K562 (cell line): ENCODE results near the gene RBBP5. TPM values are rescaled to one million over a fixed set of nuclear protein-coding genes. Genes with fewer than 3 reads are reported as not detected.
A peak's percentile ranks its signal among the peaks of the same experiment; 100 is the strongest.

Experiments used
- ATAC-seq: fragments of 200-7000 bp; cut with Tn5 transposase; 3 replicates; pipeline ENCODE4 v1.9.1; 2020; ENCODE audit warnings: moderate library complexity
- BruUV-seq: library from RNA; stranded (reverse); fragments of 400-500 nt; replicated peaks from 2 replicates; lab custom pipeline; 2021; lab: Mats Ljungman, UMichigan
- CTCF ChIA-PET: fragments of 300-600 bp; formaldehyde crosslinking; extraction: SDS; loops from one replicate; lab custom pipeline; 2021; ENCODE audit warnings: low intra/inter-chr PET ratio; lab: Yijun Ruan, JAX
- POLR2A ChIA-PET: fragments of 300-600, 350-650 bp; sonication (Branson Sonifier 250); formaldehyde crosslinking; extraction: SDS; loops from one replicate; lab custom pipeline; 2021; ENCODE audit warnings: antibody characterized with exemption, inconsistent platforms; lab: Yijun Ruan, JAX
- DNase-seq, 4 experiments: peaks; one replicate each; pipeline versions ENCODE4 v3.0.0 to v3.0.0-alpha.2; 2011 to 2018; ENCODE audit warnings: low spot score in 3 of 4, mixed read lengths in 3 of 4; ENCODE audit errors: extremely low read depth in 1 of 4
- FAIRE-seq: peaks from 2 replicates; lab custom pipeline; 2011; peaks lifted over from hg19 to GRCh38; lab: Jason Lieb, UNC
- H2AFZ ChIP-seq: 2 replicates; pipeline ENCODE4 v1.6.0; 2011; ENCODE audit warnings: low read depth, low read length, control low read depth, inconsistent platforms
- H3K27ac ChIP-seq: fragments of 200-600 bp; 3 replicates; pipeline ENCODE4 v1.8.0; 2011; ENCODE audit warnings: low read depth, mild to moderate bottlenecking, control low read depth, inconsistent platforms, low read length, moderate library complexity, mixed read lengths; ENCODE audit errors: extremely low read depth
- H3K27me3 ChIP-seq, 2 experiments: fragments of 300-600 bp in 1 of 2; 2 replicates in 1 of 2; 3 replicates in 1 of 2; pipeline versions ENCODE4 v1.6.0 to v1.8.0; 2011; ENCODE audit warnings: inconsistent platforms in 2 of 2, low read length in 2 of 2, mild to moderate bottlenecking in 1 of 2, mixed read lengths in 1 of 2, moderate library complexity in 1 of 2; ENCODE audit not compliant: control insufficient read depth in 2 of 2, insufficient read depth in 2 of 2
- H3K36me3 ChIP-seq: fragments of 300-600 bp; 3 replicates; pipeline ENCODE4 v1.8.0; 2011; ENCODE audit warnings: mild to moderate bottlenecking, low read length, inconsistent platforms; ENCODE audit not compliant: control insufficient read depth, insufficient read depth
- H3K4me1 ChIP-seq, 2 experiments: fragments of 200-600 bp in 1 of 2; replicated peaks in 1 of 2; 2 replicates in 1 of 2; 3 replicates in 1 of 2; pipeline versions ENCODE4 v1.5.1 to v1.8.0; 2011; ENCODE audit warnings: inconsistent platforms in 2 of 2, low read length in 2 of 2, mild to moderate bottlenecking in 1 of 2, mixed read lengths in 1 of 2, moderate library complexity in 1 of 2; ENCODE audit not compliant: control insufficient read depth in 2 of 2, insufficient read depth in 2 of 2
- H3K4me2 ChIP-seq: 2 replicates; pipeline ENCODE4 v1.6.1; 2011; ENCODE audit warnings: low read length, control low read depth, inconsistent platforms, mixed read lengths; ENCODE audit not compliant: insufficient read depth
- H3K4me3 ChIP-seq: fragments of 200-600 bp; sonication (generic), shearing (Covaris generic); 2 replicates; pipeline ENCODE4 v1.5.1; 2016; ENCODE audit warnings: control low read depth, inconsistent platforms
- H3K79me2 ChIP-seq: fragments of 200-600 bp; 3 replicates; pipeline ENCODE4 v1.8.0; 2011; ENCODE audit warnings: low read length, inconsistent platforms; ENCODE audit not compliant: control insufficient read depth, insufficient read depth
- H3K9ac ChIP-seq, 2 experiments: 2 replicates each; pipeline versions ENCODE4 v1.6.0 to v1.6.1; 2011; ENCODE audit warnings: low read depth in 2 of 2, low read length in 2 of 2, control low read depth in 1 of 2, inconsistent platforms in 1 of 2, mild to moderate bottlenecking in 1 of 2, mixed read lengths in 1 of 2; ENCODE audit not compliant: insufficient read depth in 1 of 2
- H3K9me1 ChIP-seq: one replicate; pipeline ENCODE4 v1.6.0; 2011; ENCODE audit warnings: inconsistent platforms, mild to moderate bottlenecking, low read length, moderate library complexity; ENCODE audit not compliant: control insufficient read depth, insufficient read depth
- H3K9me3 ChIP-seq: replicated peaks from 2 replicates; pipeline ENCODE4 v1.5.1; 2011; ENCODE audit warnings: low read depth, low read length, inconsistent platforms; ENCODE audit not compliant: control insufficient read depth, insufficient read depth
- H4K20me1 ChIP-seq: replicated peaks from 2 replicates; pipeline ENCODE4 v1.6.1; 2011; ENCODE audit warnings: low read length, inconsistent platforms, mixed read lengths; ENCODE audit not compliant: control insufficient read depth, insufficient read depth
- BCL6 ChIP-seq: fragments of 250-450 bp; sonication (Bioruptor Pico); IDR thresholded peaks from 2 replicates; pipeline ENCODE4 v1.4.0; 2020
- CHD1 ChIP-seq: fragments of 200-600 bp; sonication (generic); IDR thresholded peaks from one replicate; pipeline ENCODE4 v1.6.1; 2012; ENCODE audit warnings: mild to moderate bottlenecking, moderate library complexity, low read length, inconsistent platforms
- EWSR1 ChIP-seq: fragments of 450-650 bp; IDR thresholded peaks from 2 replicates; pipeline ENCODE4 v1.6.1; 2018; ENCODE audit warnings: borderline replicate concordance, mild to moderate bottlenecking, low read depth, moderate library complexity; ENCODE audit not compliant: partially characterized antibody
- GTF2A2 ChIP-seq: IDR thresholded peaks from 2 replicates; pipeline ENCODE4 v1.6.1; 2016; ENCODE audit warnings: mild to moderate bottlenecking, missing genetic modification characterization, missing compliant biosample characterization
- GTF2F1 ChIP-seq: IDR thresholded peaks from 2 replicates; pipeline ENCODE4 v1.6.1; 2011; ENCODE audit warnings: low read depth, low read length, improper control_type of control experiment
- HEY1 ChIP-seq: fragments of 250-450 bp; sonication (Bioruptor Pico); IDR thresholded peaks from 2 replicates; pipeline ENCODE4 v1.5.0; 2020; ENCODE audit warnings: mild to moderate bottlenecking, moderate library complexity, borderline replicate concordance
- LARP7 ChIP-seq: fragments of 450-650 bp; IDR thresholded peaks from 2 replicates; pipeline ENCODE4 v1.6.1; 2016
- NCOR1 ChIP-seq: fragments of 450-650 bp; IDR thresholded peaks from 2 replicates; pipeline ENCODE4 v1.6.1; 2016; ENCODE audit warnings: mild to moderate bottlenecking, moderate library complexity
- RBM15 ChIP-seq: fragments of 200-400 bp; formaldehyde crosslinking; IDR thresholded peaks from 2 replicates; pipeline ENCODE4 v1.6.1; 2018; ENCODE audit warnings: mild to moderate bottlenecking, low read length, moderate library complexity; ENCODE audit not compliant: insufficient read depth
- SP2 ChIP-seq: IDR thresholded peaks from 2 replicates; pipeline ENCODE4 v1.6.1; 2011; ENCODE audit warnings: mild to moderate bottlenecking, low read depth, low read length, moderate library complexity; ENCODE audit not compliant: poor library complexity, severe bottlenecking; ENCODE audit errors: extremely low read depth
- ZNF146 ChIP-seq: IDR thresholded peaks from one replicate; pipeline ENCODE4 v1.6.1; 2018; ENCODE audit warnings: missing compliant biosample characterization; ENCODE audit not compliant: unreplicated experiment
- WGBS: fragments of 100-300 bp; shearing (Covaris generic); methylation state at CpG from one replicate; pipeline ENCODE4 v1.1.6; 2016; ENCODE audit warnings: low coverage, mixed read lengths; ENCODE audit not compliant: insufficient coverage; ENCODE audit errors: missing lambda C conversion rate; 5-methylcytosine and 5-hydroxymethylcytosine counted together
- in situ Hi-C: fragments of 300-500 bp; cut with MboI; formaldehyde crosslinking; loops from 4 replicates; pipeline ENCODE4 v1.15.0; 2018; ENCODE audit warnings: inconsistent platforms, mixed read lengths
- intact Hi-C: fragments of 100-400 bp; cut with micrococcal nuclease; formaldehyde crosslinking; loops from 2 replicates; pipeline ENCODE4 v1.14.2; 2022
- polyA plus RNA-seq, 8 experiments: library from polyadenylated mRNA; depleted of rRNA in 4 of 8; stranded (reverse) in 5 of 8; unstranded in 3 of 8; fragments of >200 nt; fragmentation: Nextera tagmentation in 2 of 8; fragmentation: Illumina TruSeq in 1 of 8; extraction: Ambion mirVana in 2 of 8; extraction: Trizol in 1 of 8; gene quantifications; 2 replicates each; pipeline versions ENCODE4 v1.2.1 to v1.2.3, GENCODE V29; 2011 to 2014; ENCODE audit warnings: inconsistent platforms in 1 of 8, missing spikeins in 1 of 8
- total RNA-seq, 7 experiments: library from RNA; depleted of rRNA in 6 of 7; stranded (reverse); fragments of >200 nt in 6 of 7; fragmentation: Illumina TruSeq in 2 of 7; extraction: Trizol in 2 of 7; gene quantifications; 2 replicates each; pipeline versions ENCODE4 v1.2.1 to v1.2.3, GENCODE V29; 2011 to 2021; ENCODE audit warnings: low replicate concordance in 1 of 7
- TF ChIP-seq, protein P1 (sequence below): fragments of 450-650 bp; IDR thresholded peaks from 2 replicates; pipeline ENCODE4 v1.6.1; 2016
- TF ChIP-seq, protein P2 (sequence below): IDR thresholded peaks from 2 replicates; pipeline ENCODE4 v1.6.1; 2011; ENCODE audit not compliant: insufficient read length; ENCODE audit errors: extremely low read depth

RBBP5 gene
- total and polyA plus RNA-seq, 9 of the 15 experiments (the other 6 are each of a cell fraction or from before 2014, with no cell fraction given) = 17.2 to 37.4 (median 28.4) TPM

DNA sequence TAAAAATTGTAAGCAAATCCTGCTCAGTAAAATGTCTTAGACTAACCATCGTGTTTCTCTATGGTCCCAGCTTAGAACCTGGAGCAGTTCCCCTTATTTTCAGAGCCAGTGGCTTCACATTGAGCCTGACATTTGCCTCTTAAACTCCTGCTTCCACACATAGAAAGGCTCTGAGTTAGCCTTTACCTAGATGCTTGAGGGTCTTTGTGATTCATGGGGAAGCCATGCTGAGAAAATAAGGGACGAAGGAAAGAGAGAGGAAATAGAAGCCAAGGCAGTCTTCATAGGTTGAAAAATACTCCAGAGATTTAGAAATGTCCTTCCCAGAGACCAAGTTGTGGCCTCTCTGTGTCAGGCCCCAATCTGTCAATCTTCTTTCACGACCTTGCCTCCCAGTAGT lies 16.1 kb upstream of the RBBP5 start:
- Histone ChIP-seq H3K9ac (no peak overlapping the region), H3K79me2 (no peaks in the 10 kb centered on the region), H3K36me3 (no peaks in the 10 kb centered on the region), H4K20me1 (no peaks in the 10 kb centered on the region), H2AFZ (peak overlapping the region; percentile 7; the same call in 1 of the 2 replicates), H3K9me3 (no peaks in the 10 kb centered on the region), H3K9me1 (no peaks in the 10 kb centered on the region), H3K27ac (no peak overlapping the region), H3K27me3 (no peaks in the 10 kb centered on the region), H3K4me1 (peaks cover 3 to 7% of the 10 kb centered on the region in 2 experiments; a peak in 3 of 5 replicates), H3K4me2 (no peak overlapping the region), H3K4me3 (no peak overlapping the region)
- BruUV-seq = no TSS peak
- intact Hi-C loops (no loop called here), in situ Hi-C loops (no loop called here)
- DNase-seq (no peak), FAIRE-seq (no peak), ATAC-seq (no peak)
- CTCF ChIA-PET = no interaction called here
- POLR2A ChIA-PET = no interaction called here
- 30% methylated on average over 3 of the region's 3 CpGs for WGBS
- TF ChIP-seq, protein P1, sequence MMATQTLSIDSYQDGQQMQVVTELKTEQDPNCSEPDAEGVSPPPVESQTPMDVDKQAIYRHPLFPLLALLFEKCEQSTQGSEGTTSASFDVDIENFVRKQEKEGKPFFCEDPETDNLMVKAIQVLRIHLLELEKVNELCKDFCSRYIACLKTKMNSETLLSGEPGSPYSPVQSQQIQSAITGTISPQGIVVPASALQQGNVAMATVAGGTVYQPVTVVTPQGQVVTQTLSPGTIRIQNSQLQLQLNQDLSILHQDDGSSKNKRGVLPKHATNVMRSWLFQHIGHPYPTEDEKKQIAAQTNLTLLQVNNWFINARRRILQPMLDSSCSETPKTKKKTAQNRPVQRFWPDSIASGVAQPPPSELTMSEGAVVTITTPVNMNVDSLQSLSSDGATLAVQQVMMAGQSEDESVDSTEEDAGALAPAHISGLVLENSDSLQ = peak; percentile 35; the same call in 1 of the 2 replicates
- no peak for TF ChIP-seq NCOR1
- TF ChIP-seq, all 486 proteins: peak for 1

DNA sequence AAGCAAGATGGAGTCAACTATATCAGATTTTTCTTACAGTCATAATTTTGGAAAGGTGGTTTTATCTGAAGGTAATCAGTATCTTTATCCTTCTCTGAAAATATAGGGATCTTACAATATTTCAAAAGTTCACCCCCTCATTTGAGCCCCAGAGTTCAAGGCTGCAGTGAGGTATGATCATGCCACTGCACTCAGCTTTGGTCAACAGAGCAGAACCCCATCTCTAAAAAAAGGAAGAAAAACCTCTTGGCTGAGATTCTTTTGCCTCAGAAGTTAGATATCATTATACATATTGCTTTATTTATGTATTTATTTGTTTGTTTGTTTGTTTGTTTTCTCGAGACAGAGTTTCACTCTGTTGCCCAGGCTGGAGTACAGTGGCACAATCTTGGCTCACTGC lies 11.5 kb upstream of the RBBP5 start:
- no peak overlapping the region for H2AFZ ChIP-seq
- no peaks in the 10 kb centered on the region for H3K9me1 ChIP-seq
- intact Hi-C loops = no loop called here
- WGBS = 5% methylated on average over 1 of the region's 1 CpG
- H3K27ac ChIP-seq = no peak overlapping the region
- FAIRE-seq = no peak
- no peak overlapping the region for H3K4me2 ChIP-seq
- H3K9ac ChIP-seq = no peak overlapping the region
- BruUV-seq = no TSS peak
- no peaks in the 10 kb centered on the region for H3K9me3 ChIP-seq
- ChIA-PET POLR2A (interaction anchor here (1.0 to 1.7 kb wide), 3 partner anchors 10 to 12 kb away, joined by 4 to 9 read pairs (median 5); partner anchors contain the start of gene RBBP5), CTCF (no interaction called here)
- no peak for ATAC-seq
- DNase-seq = no peak
- H3K79me2 ChIP-seq = no peaks in the 10 kb centered on the region
- no peak for TF ChIP-seq GTF2F1
- TF ChIP-seq ZNF146 (CRISPR knock-in tag) = no peak
- no peak for TF ChIP-seq HEY1 (CRISPR knock-in tag)
- no peak for TF ChIP-seq GTF2A2 (tag)
- TF ChIP-seq LARP7 = no peak
- no peak for TF ChIP-seq EWSR1
- TF ChIP-seq RBM15 = no peak
- no peak for TF ChIP-seq BCL6
- TF ChIP-seq, protein P1 = no peak
- no peak for TF ChIP-seq SP2
- TF ChIP-seq, protein P2, sequence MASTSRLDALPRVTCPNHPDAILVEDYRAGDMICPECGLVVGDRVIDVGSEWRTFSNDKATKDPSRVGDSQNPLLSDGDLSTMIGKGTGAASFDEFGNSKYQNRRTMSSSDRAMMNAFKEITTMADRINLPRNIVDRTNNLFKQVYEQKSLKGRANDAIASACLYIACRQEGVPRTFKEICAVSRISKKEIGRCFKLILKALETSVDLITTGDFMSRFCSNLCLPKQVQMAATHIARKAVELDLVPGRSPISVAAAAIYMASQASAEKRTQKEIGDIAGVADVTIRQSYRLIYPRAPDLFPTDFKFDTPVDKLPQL = no peak
- TF ChIP-seq CHD1 = no peak
- no peaks in the 10 kb centered on the region for H4K20me1 ChIP-seq
- no peaks in the 10 kb centered on the region for H3K27me3 ChIP-seq
- no peaks in the 10 kb centered on the region for H3K36me3 ChIP-seq
- no peaks in the 10 kb centered on the region; a peak in 1 of 5 replicates for H3K4me1 ChIP-seq
- no peak overlapping the region for H3K4me3 ChIP-seq
- in situ Hi-C loops = no loop called here
